Embryonic facial prominence (tissue), 1 donor: ENCODE data around the gene RPS21.

ENCODE experiments used
- DNase-seq: peaks from one replicate; pipeline ENCODE4 v3.0.0-alpha.2; 2016; ENCODE audit errors: extremely low spot score

Gene RPS21

GRCh38 chr20:62396367-62397239, 9.7 kb downstream of the RPS21 start:
- no peak for DNase-seq

GRCh38 chr20:62398120-62398821, 11.4 kb downstream of the RPS21 start:
- DNase-seq: no peak

DNA sequence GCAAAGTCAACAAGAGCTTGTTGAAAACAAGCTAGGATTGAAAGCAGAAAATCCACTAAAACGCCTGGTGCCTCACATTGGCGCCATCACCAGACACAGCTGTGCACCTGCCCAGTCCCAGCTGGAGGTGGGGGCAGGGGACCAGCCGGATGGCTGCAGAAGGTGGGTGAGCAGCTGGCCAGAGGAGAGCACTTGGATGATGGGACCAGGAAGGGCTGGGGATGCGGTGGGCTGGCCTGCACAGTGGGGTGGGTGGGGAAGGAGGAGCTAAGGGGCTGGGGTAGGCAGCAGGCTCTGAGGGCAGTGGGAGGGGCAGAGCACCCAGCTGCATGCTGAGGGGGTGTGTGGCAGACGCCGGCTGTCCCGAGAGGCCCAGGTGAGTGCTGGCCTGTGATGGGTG, 13.1 kb downstream of the RPS21 start:
- DNase-seq: no peak

GRCh38 chr20:62400541-62400940, 13.6 kb downstream of the RPS21 start:
- no peak for DNase-seq

GRCh38 chr20:62401331-62401779, 14.5 kb downstream of the RPS21 start:
- DNase-seq: no peak

- DNase-seq: no peak
Observed at GRCh38 chr20:62402456-62403150, 15.7 kb downstream of the RPS21 start.

DNA sequence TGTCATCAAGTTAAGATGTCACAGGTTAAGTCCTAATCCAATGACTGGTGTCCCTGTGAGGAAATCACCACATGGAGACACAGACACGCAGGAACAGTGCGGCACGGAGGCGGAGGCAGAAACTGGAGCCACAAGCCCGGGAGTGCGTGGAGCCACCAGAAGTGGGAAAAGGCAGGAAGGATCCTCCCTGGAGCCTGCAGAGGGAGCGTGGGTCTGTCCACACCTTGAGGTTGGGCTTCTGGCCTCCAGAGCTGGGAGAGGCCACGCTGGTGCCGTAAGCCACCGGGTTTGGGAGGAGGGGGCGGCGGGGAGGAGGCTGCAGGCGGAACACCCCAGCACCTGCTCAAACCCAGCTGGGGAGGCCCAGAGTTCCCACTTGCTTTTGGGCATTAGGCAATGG, 16.4 kb downstream of the RPS21 start:
- no peak for DNase-seq

GRCh38 chr20:62404112-62404665, 17.3 kb downstream of the RPS21 start:
- no peak for DNase-seq

GRCh38 chr20:62404761-62405107, 17.8 kb downstream of the RPS21 start:
- no peak for DNase-seq

- no peak for DNase-seq
Observed at GRCh38 chr20:62405108-62405980, 18.4 kb downstream of the RPS21 start.

DNA sequence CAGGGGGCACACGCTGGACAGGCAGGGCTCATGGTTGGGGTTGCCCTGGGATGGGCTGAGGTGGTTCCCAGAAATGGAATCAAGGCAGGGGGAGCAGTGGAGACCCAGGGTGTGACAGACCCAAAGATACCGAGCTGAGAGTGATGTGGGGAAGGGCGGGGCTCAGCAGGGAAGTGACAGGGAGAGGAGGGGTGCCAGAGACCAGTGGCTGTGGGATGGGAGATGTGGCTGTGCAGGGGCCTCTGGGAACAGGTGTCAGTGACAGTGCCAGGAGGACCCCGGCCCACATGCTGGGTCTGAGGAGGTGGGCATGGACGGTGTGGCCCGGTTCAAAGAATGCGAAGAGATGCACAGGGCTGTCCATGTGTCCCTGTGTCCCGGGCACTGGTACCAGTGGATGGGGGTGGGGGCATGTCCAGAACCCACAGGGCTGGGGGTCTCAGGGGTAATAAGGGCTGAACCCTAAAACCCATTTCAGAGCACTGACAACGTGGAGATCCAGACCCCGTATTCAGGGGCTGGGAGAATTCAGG, 19.1 kb downstream of the RPS21 start:
- DNase-seq: no peak

GRCh38 chr20:62406635-62407176, 19.8 kb downstream of the RPS21 start:
- no peak for DNase-seq

GRCh38 chr20:62407221-62407992, 20.5 kb downstream of the RPS21 start, which contains the start of gene CABLES2:
TSS of gene CABLES2 (minus strand) at chr20:62407285. CDS start at chr20:62407276, 9 bp downstream.
- DNase-seq: peak; percentile 84

DNA sequence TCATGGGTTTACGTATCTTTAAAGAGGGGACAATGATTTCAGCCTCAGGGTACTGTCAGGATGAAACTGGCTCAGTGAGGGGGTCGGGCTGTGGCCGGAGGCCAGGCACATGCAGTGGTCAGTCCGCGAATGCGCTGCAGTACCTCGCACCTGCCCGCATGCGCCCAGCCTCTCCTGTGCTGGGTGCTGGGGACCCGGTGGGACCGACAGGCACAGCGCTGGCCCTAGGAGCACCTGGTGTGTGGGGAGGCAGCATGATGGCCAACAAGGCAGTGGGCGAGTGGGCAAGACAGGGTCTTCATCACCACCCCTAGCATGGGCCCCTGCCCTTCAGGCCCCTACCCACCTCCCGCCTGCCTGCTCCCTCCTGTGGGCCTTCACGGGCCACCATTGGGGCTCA, 21.2 kb downstream of the RPS21 start:
- DNase-seq: no peak

- no peak for DNase-seq
Observed at GRCh38 chr20:62408640-62409039, 21.7 kb downstream of the RPS21 start.

GRCh38 chr20:62409086-62409853, 22.4 kb downstream of the RPS21 start:
- no peak for DNase-seq

GRCh38 chr20:62409931-62410745, 23.2 kb downstream of the RPS21 start:
- no peak for DNase-seq
